Breast epithelium (tissue), 4 donors: ENCODE data around the gene PDCD2L. TPM values are rescaled to one million over a fixed set of nuclear protein-coding genes. Genes with fewer than 3 reads are reported as not detected.

Experiments
- DNase-seq, 2 donors: peaks; one replicate each; pipeline ENCODE4 v3.0.0-alpha.2; 2019; ENCODE audit warnings: low spot score in 2 of 2
- H3K27ac ChIP-seq, 2 donors: fragments of 200-600 bp; sonication (generic) in 1 of 2; one replicate each; pipeline ENCODE4 v1.5.1; 2016 to 2019; ENCODE audit warnings: mild to moderate bottlenecking in 1 of 2
- H3K27me3 ChIP-seq, 2 donors: fragments of 200-600 bp; sonication (generic) in 1 of 2; one replicate each; pipeline versions ENCODE4 v1.5.1 to v1.6.0; 2017 to 2019; ENCODE audit warnings: control low read depth in 1 of 2, mild to moderate bottlenecking in 1 of 2
- H3K36me3 ChIP-seq: fragments of 200-600 bp; one replicate; pipeline ENCODE4 v1.5.1; 2019
- H3K4me1 ChIP-seq, 2 donors: fragments of 200-600 bp; sonication (generic); one replicate each; pipeline ENCODE4 v1.5.1; 2016 to 2019; ENCODE audit warnings: control low read depth in 1 of 2
- H3K4me3 ChIP-seq, 3 donors: fragments of 200-600 bp; sonication (generic); 1 replicate in 2 of 3; 2 replicates in 1 of 3; pipeline ENCODE4 v1.5.1; 2016 to 2019; ENCODE audit warnings: mild to moderate bottlenecking in 3 of 3, moderate library complexity in 2 of 3
- H3K9me3 ChIP-seq, 2 donors: fragments of 200-600 bp; sonication (generic) in 1 of 2; one replicate each; pipeline ENCODE4 v1.5.1; 2016 to 2019; ENCODE audit warnings: control low read depth in 1 of 2
- CTCF ChIP-seq, 3 donors: fragments of 450-650 bp; IDR thresholded peaks; one replicate each; pipeline ENCODE4 v1.5.1; 2016 to 2017; ENCODE audit warnings: antibody characterized with exemption in 3 of 3, mild to moderate bottlenecking in 3 of 3, moderate library complexity in 3 of 3
- POLR2A ChIP-seq: fragments of 450-650 bp; IDR thresholded peaks from one replicate; pipeline ENCODE4 v1.6.1; 2016; ENCODE audit warnings: antibody characterized with exemption, mild to moderate bottlenecking, moderate library complexity
- POLR2AphosphoS5 ChIP-seq, 3 donors: sonication (generic); formaldehyde crosslinking; IDR thresholded peaks; one replicate each; pipeline ENCODE4 v1.6.1; 2017; ENCODE audit warnings: antibody characterized with exemption in 3 of 3
- intact Hi-C: fragments of 100-400 bp; cut with DNase I; formaldehyde crosslinking; loops from one replicate; pipeline ENCODE4 v1.15.1; 2023; ENCODE audit warnings: low total_unique reads
- total RNA-seq, 3 donors: library from RNA; depleted of rRNA; stranded (reverse); fragments of >200 nt; gene quantifications; one replicate each; pipeline ENCODE4 v1.1.0, GENCODE V29; 2016

Gene PDCD2L
- total RNA-seq, 3 donors from 2014 or later, result 7.8 to 15.7 (median 10.9) TPM

- Histone ChIP-seq H3K9me3 (no peaks in the 10 kb centered on the region), H3K4me3 (no peak overlapping the region), H3K27me3 (no peaks in the 10 kb centered on the region), H3K27ac (no peak overlapping the region), H3K4me1 (no peaks in the 10 kb centered on the region), H3K36me3 (no peaks in the 10 kb centered on the region)
- intact Hi-C loops, result no loop called here
- no peak for DNase-seq
- TF ChIP-seq POLR2AphosphoS5 (IDR thresholded peaks at IDR 0.05) (no peak), POLR2A (no peak), CTCF (IDR thresholded peaks at IDR 0.05) (no peak)
These were observed 1.9 kb downstream of the PDCD2L start for GRCh38 chr19:34405892-34406660.

GRCh38 chr19:34408411-34408810, 4.2 kb downstream of the PDCD2L start:
- H3K27ac ChIP-seq, result no peak overlapping the region
- H3K4me1 ChIP-seq, result no peaks in the 10 kb centered on the region
- intact Hi-C loops, result no loop called here
- no peaks in the 10 kb centered on the region for H3K36me3 ChIP-seq
- DNase-seq, result no peak
- no peaks in the 10 kb centered on the region for H3K27me3 ChIP-seq
- no peak overlapping the region for H3K4me3 ChIP-seq
- TF ChIP-seq CTCF (IDR thresholded peaks at IDR 0.05) (no peak), POLR2AphosphoS5 (IDR thresholded peaks at IDR 0.05) (no peak), POLR2A (no peak)
- no peaks in the 10 kb centered on the region for H3K9me3 ChIP-seq

DNA sequence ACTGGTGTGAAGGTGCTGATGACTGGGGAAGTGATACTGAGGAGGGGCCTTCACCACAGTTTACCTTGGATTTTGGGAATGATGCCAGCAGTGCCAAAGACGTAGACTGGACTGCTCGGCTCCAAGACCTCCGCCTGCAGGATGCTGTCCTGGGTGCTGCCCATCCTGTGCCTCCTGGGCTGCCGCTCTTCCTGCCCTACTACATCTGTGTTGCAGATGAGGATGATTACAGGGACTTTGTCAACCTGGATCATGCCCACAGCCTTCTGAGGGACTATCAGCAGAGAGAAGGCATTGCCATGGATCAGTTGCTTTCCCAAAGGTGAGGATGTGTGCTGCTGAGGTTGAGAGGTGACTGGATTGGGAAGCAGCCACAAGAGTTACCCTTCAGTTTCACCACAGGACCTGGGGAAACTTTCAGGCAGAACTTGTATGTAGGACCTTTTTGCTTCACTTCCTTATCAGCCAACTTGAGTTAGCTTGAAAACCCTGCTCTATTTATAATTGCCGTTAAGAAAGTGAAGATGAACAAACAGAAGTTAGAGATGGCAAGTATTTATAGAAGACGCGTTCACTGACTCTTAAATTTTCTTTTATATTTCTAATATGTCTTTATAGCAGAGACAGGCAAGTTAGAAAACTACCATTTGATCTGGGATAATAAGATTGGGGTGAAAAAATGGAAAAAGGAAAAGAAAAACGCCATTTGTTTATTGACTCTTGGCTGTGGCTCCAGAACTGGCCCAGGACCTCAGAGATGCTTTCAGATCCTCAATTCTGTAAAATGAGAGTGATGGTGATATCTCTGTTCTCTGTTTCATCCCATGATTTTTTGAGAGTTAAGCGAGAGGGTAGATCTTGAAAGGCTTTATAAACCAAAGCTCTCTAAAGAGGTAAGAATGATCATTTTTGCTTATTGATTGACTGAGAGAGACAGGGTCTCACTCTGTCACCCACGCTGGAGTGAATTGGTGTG, 5.3 kb downstream of the PDCD2L start:
- intact Hi-C loops, result no loop called here
- Histone ChIP-seq H3K27me3 (no peaks in the 10 kb centered on the region), H3K27ac (no peak overlapping the region), H3K36me3 (no peaks in the 10 kb centered on the region), H3K9me3 (no peaks in the 10 kb centered on the region), H3K4me3 (no peak overlapping the region), H3K4me1 (no peaks in the 10 kb centered on the region)
- TF ChIP-seq POLR2A (no peak), POLR2AphosphoS5 (IDR thresholded peaks at IDR 0.05) (no peak)
- no peak for DNase-seq

- no peak for DNase-seq
- H3K9me3 ChIP-seq, result no peaks in the 10 kb centered on the region
- no peaks in the 10 kb centered on the region for H3K27me3 ChIP-seq
- TF ChIP-seq CTCF (IDR thresholded peaks at IDR 0.05) (no peak), POLR2A (no peak), POLR2AphosphoS5 (IDR thresholded peaks at IDR 0.05) (no peak)
- H3K36me3 ChIP-seq, result no peaks in the 10 kb centered on the region
- H3K27ac ChIP-seq, result no peak overlapping the region
- no peak overlapping the region for H3K4me3 ChIP-seq
- intact Hi-C loops, result no loop called here
- H3K4me1 ChIP-seq, result no peaks in the 10 kb centered on the region
These were observed 7.0 kb downstream of the PDCD2L start for GRCh38 chr19:34411216-34411615.

DNA sequence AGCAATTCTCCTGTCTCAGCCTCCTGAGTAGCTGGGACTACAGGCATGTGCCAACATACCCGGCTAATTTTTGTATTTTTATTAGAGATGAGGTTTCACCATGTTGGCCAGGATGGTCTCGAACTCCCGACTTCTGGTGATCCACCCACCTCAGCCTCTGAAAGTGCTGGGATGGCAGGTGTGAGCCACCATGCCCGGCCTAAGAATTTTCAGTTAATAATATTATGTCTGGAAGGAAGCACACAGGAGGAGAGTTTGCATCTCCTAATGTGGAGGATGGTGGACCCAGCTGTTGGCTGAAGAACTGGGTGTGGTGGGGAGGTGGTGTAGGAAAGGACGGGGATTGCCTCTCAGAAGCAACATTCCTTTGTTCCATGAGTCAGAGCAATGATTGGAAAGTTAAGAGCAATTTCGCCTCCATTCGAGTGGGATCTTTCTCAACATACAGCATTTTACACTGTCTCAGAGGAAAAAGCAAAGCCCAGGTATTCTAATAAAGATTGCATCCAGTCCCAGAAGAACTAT, 11.9 kb downstream of the PDCD2L start:
- intact Hi-C loops, result no loop called here

More for the DNA sequence above, 11.9 kb downstream of the PDCD2L start:
- no peaks in the 10 kb centered on the region for H3K27me3 ChIP-seq
- no peak overlapping the region for H3K4me3 ChIP-seq
- DNase-seq, result no peak
- H3K9me3 ChIP-seq, result no peaks in the 10 kb centered on the region
- no peaks in the 10 kb centered on the region for H3K36me3 ChIP-seq
- H3K4me1 ChIP-seq, result no peaks in the 10 kb centered on the region
- TF ChIP-seq CTCF (IDR thresholded peaks at IDR 0.05), result no peak
- TF ChIP-seq POLR2A, result no peak
- TF ChIP-seq POLR2AphosphoS5 (IDR thresholded peaks at IDR 0.05), result no peak
- no peak overlapping the region for H3K27ac ChIP-seq
